Naive thymus-derived CD4-positive, alpha-beta T cell (primary cell): Measurements from ENCODE around the gene SHANK3. TPM values are rescaled to one million over a fixed set of nuclear protein-coding genes. Genes with fewer than 3 reads are reported as not detected.

ENCODE experiments used
- ATAC-seq: fragments of 150-1000 bp; cut with Tn5 transposase; 2 replicates; pipeline ENCODE4 v1.10.0; 2021; ENCODE audit warnings: mild to moderate bottlenecking, moderate library complexity
- CTCF ChIA-PET: fragments of 350-600 bp; sonication (Branson Sonifier 250); formaldehyde crosslinking; loops from one replicate; lab custom pipeline; 2021; ENCODE audit warnings: antibody characterized with exemption; lab: Charles Lee
- POLR2A ChIA-PET: fragments of 350-600 bp; sonication (Branson Sonifier 250); formaldehyde crosslinking; loops from one replicate; lab custom pipeline; 2021; ENCODE audit warnings: antibody characterized with exemption, inconsistent platforms; lab: Charles Lee
- DNase-seq, 9 donors: peaks; one replicate each; pipeline versions ENCODE4 v3.0.0 to v3.0.0-alpha.2; 2020 to 2022; ENCODE audit warnings: mixed read lengths in 1 of 9
- H3K27ac ChIP-seq: one replicate; pipeline ENCODE4 v1.7.0; 2013; ENCODE audit warnings: mild to moderate bottlenecking, low read depth, low read length, moderate library complexity
- H3K27me3 ChIP-seq, 2 donors: one replicate each; pipeline ENCODE4 v1.7.0; 2013; ENCODE audit warnings: low read length in 2 of 2, mild to moderate bottlenecking in 2 of 2, moderate library complexity in 2 of 2; ENCODE audit not compliant: control insufficient read depth in 2 of 2, insufficient read depth in 2 of 2
- H3K36me3 ChIP-seq, 3 experiments: 1 replicate in 2 of 3; 2 replicates in 1 of 3; pipeline ENCODE4 v1.7.0; 2013; ENCODE audit warnings: low read length in 3 of 3, mild to moderate bottlenecking in 3 of 3, moderate library complexity in 1 of 3; ENCODE audit not compliant: insufficient read depth in 3 of 3, control insufficient read depth in 2 of 3
- H3K4me1 ChIP-seq, 2 donors: one replicate each; pipeline ENCODE4 v1.7.0; 2013; ENCODE audit warnings: low read length in 2 of 2, mild to moderate bottlenecking in 2 of 2, moderate library complexity in 1 of 2; ENCODE audit not compliant: control insufficient read depth in 2 of 2, insufficient read depth in 2 of 2
- H3K4me3 ChIP-seq: 2 replicates; pipeline ENCODE4 v1.7.0; 2013; ENCODE audit warnings: mild to moderate bottlenecking, low read length
- H3K9me3 ChIP-seq, 3 experiments: 1 replicate in 2 of 3; 2 replicates in 1 of 3; pipeline ENCODE4 v1.7.0; 2013; ENCODE audit warnings: low read length in 3 of 3; ENCODE audit not compliant: control insufficient read depth in 2 of 3
- H3K27ac Mint-ChIP-seq, 9 donors: one replicate each; pipeline ENCODE4 v1.8.0; 2020 to 2022; ENCODE audit warnings: mixed read lengths in 9 of 9, mild to moderate bottlenecking in 8 of 9, moderate library complexity in 5 of 9, inconsistent platforms in 2 of 9
- H3K27me3 Mint-ChIP-seq, 5 donors: one replicate each; pipeline ENCODE4 v1.8.0; 2021 to 2022; ENCODE audit warnings: mixed read lengths in 5 of 5, mild to moderate bottlenecking in 1 of 5
- H3K36me3 Mint-ChIP-seq, 5 donors: one replicate each; pipeline ENCODE4 v1.8.0; 2020 to 2022; ENCODE audit warnings: mixed read lengths in 5 of 5, mild to moderate bottlenecking in 3 of 5, inconsistent platforms in 1 of 5
- H3K4me1 Mint-ChIP-seq, 7 donors: one replicate each; pipeline ENCODE4 v1.8.0; 2020 to 2022; ENCODE audit warnings: mixed read lengths in 7 of 7, mild to moderate bottlenecking in 3 of 7, inconsistent platforms in 1 of 7
- H3K4me3 Mint-ChIP-seq, 10 donors: one replicate each; pipeline ENCODE4 v1.8.0; 2020 to 2022; ENCODE audit warnings: mild to moderate bottlenecking in 10 of 10, mixed read lengths in 10 of 10, moderate library complexity in 6 of 10, inconsistent platforms in 2 of 10
- H3K9me3 Mint-ChIP-seq, 11 donors: one replicate each; pipeline ENCODE4 v1.8.0; 2020 to 2022; ENCODE audit warnings: mixed read lengths in 11 of 11, mild to moderate bottlenecking in 4 of 11, inconsistent platforms in 1 of 11, moderate library complexity in 1 of 11
- intact Hi-C, 2 donors: fragments of 100-400 bp; cut with micrococcal nuclease; formaldehyde crosslinking; loops; one replicate each; pipeline ENCODE4 v1.15.1; 2023
- polyA plus RNA-seq, 2 donors: library from polyadenylated mRNA; unstranded; fragments of 300-500 nt; fragmentation: Illumina TruSeq; gene quantifications; one replicate each; pipeline ENCODE4 v1.2.3, GENCODE V29; 2021
- total RNA-seq, 6 experiments: library from RNA in 5 of 6; stranded (reverse) in 5 of 6; gene quantifications; 1 replicate in 5 of 6; 2 replicates in 1 of 6; pipeline ENCODE4 v1.2.3 and lab custom pipeline; 2021 to 2026

The SHANK3 gene
- total and polyA plus RNA-seq, 7 experiments from 2014 or later, result 0.07 to 0.73 (median 0.16) TPM; not detected in 4

DNA sequence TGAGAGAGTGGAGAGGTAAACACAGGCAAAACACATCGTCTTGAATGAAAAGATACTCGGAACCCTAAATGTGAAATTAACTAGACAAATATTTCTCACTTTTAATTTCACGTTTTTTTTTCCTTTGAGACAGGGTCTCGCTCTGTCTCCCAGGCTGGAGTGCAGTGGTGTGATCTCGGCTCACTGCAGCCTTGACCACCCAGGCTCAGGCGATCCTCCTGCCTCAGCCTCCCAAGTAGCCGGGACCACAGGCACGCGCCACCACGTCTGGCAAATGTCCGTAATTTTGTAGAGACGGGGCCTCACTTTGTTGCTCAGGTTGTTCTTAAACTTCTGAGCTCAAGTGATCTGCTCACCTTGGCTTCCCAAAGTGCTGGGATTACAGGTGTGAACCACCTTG lies 7.4 kb upstream of the SHANK3 start:
- no peaks in the 10 kb centered on the region for H3K9me3 Mint-ChIP-seq
- Histone ChIP-seq H3K27ac (no peak overlapping the region), H3K9me3 (no peaks in the 10 kb centered on the region), H3K4me1 (no peaks in the 10 kb centered on the region), H3K4me3 (no peak overlapping the region), H3K27me3 (no peaks in the 10 kb centered on the region), H3K36me3 (no peaks in the 10 kb centered on the region)
- intact Hi-C loops, result no loop called here
- no peak for DNase-seq
- peaks cover 3 to 25% (median 6%) of the 10 kb centered on the region in 5 donors for H3K27me3 Mint-ChIP-seq
- no peaks in the 10 kb centered on the region for H3K4me1 Mint-ChIP-seq
- ChIA-PET POLR2A (no interaction called here), CTCF (interaction anchor here (0.6 kb wide), 1 partner anchor 335 kb away, joined by 3 read pairs; no protein-coding TSS in a partner anchor)
- H3K27ac Mint-ChIP-seq, result no peak overlapping the region
- ATAC-seq, result no peak
- no peak overlapping the region for H3K4me3 Mint-ChIP-seq
- no peaks in the 10 kb centered on the region for H3K36me3 Mint-ChIP-seq

DNA sequence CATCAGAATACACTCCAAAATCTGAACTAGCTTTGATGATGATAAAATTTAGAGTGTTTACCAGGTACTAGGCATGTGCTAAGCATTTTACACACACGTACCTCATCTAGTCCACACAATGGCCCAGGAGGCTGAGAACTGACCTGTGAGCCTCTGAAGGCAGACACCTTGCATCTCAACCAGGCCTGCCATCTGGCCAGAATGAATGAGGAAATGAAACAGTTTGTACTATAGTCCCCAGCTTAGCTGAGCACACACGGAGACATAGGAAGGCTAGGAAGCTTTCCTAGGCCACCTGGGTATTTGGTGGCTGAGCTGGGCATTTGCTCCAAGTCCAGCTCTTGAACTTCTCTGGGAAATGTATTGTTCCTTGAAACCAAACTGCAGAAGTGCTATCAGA lies 6.9 kb upstream of the SHANK3 start:
- H3K27me3 Mint-ChIP-seq, result peaks cover 4 to 27% (median 10%) of the 10 kb centered on the region in 5 donors
- intact Hi-C loops, result no loop called here
- DNase-seq, result no peak
- H3K27ac Mint-ChIP-seq, result no peak overlapping the region
- Histone ChIP-seq H3K4me3 (no peak overlapping the region), H3K27ac (no peak overlapping the region), H3K9me3 (no peaks in the 10 kb centered on the region), H3K4me1 (no peaks in the 10 kb centered on the region), H3K27me3 (no peaks in the 10 kb centered on the region), H3K36me3 (no peaks in the 10 kb centered on the region)
- H3K9me3 Mint-ChIP-seq, result no peaks in the 10 kb centered on the region
- POLR2A ChIA-PET, result interaction anchor here (0.6 kb wide), 1 partner anchor 423 kb away, joined by 4 read pairs; no protein-coding TSS in a partner anchor
- peaks cover 0 to 5% (median 0%) of the 10 kb centered on the region in 7 donors for H3K4me1 Mint-ChIP-seq
- H3K36me3 Mint-ChIP-seq, result no peaks in the 10 kb centered on the region
- no peak overlapping the region for H3K4me3 Mint-ChIP-seq
- ATAC-seq, result no peak
- CTCF ChIA-PET, result interaction anchor here (0.6 kb wide), 1 partner anchor 336 kb away, joined by 3 read pairs; no protein-coding TSS in a partner anchor

DNA sequence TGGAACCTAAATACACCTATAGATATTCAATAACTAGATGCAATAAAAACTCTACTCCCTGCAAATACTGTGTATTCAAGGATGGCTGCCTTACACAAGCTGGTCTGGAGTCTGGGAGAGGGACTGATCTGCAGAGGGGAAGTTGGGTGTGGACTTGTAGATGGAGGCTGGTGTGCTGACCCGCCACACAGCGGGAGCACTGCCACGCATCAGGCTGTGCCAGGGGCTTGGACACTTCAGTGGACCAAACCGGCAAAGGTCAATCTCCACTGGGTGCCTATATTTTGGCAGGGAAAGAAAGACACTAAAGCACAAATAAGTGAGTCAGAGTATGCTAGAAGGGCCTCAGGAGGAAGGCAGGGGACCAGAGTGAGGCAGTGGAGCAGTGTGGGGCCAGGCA lies 2.1 kb upstream of the SHANK3 start:
- POLR2A ChIA-PET, result no interaction called here
- Mint-ChIP-seq H3K9me3 (no peaks in the 10 kb centered on the region), H3K27me3 (peaks cover 8 to 48% (median 26%) of the 10 kb centered on the region in 5 donors), H3K36me3 (no peaks in the 10 kb centered on the region), H3K4me1 (peaks cover 4 to 17% (median 14%) of the 10 kb centered on the region in 7 donors), H3K27ac (peak overlapping the region in 2 of 9 donors; percentile 4 to 26), H3K4me3 (peak overlapping the region in 1 of 10 donors; percentile 0)
- no peak overlapping the region for H3K27ac ChIP-seq
- H3K9me3 ChIP-seq, result no peaks in the 10 kb centered on the region
- DNase-seq (no peak), ATAC-seq (no peak)
- no peak overlapping the region for H3K4me3 ChIP-seq
- H3K27me3 ChIP-seq, result peaks cover 0 to 3% of the 10 kb centered on the region in 2 donors
- peaks cover 8 to 17% of the 10 kb centered on the region in 2 donors for H3K4me1 ChIP-seq
- intact Hi-C loops, result loop anchor here in 1 of 2 donors (5.0 kb wide), 1 partner anchor 48 kb away; no protein-coding TSS in a partner anchor
- CTCF ChIA-PET, result no interaction called here
- H3K36me3 ChIP-seq, result no peaks in the 10 kb centered on the region

DNA sequence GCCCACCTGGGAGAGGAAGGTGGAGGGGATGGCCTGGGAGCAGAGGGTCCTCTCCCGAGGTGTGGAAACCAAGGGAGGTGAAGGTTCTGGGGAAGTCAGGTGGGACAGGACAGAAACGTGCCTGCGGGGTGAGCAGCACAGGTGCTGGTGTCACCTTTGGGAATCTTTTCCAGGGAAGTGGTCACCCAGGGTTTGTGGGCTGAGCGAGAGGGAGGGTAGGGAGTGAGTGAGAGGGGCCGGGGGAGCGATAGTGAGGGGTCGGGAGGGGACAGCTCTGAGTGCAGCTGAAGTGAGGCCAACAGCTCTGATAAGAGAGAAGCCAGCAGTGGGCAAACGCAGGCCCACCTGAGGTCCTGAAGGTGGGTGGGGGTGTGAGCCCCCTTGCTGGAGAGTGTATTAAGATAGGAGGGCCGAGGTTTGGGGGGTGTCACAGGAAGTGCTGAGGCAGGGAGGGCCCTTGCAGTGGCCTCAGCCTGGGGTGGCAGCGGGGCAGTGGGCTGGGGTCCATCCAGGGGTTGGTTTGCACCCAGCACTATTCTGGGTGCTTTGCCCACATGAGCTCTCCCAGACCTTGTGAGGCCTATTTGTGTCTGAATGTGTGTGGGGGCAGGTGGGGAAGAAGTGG lies 1.6 kb upstream of the SHANK3 start:
- H3K4me3 ChIP-seq, result no peak overlapping the region
- ChIA-PET POLR2A (no interaction called here), CTCF (no interaction called here)
- DNase-seq (no peak), ATAC-seq (no peak)
- H3K27me3 ChIP-seq, result peaks cover 0 to 3% of the 10 kb centered on the region in 2 donors
- H3K27me3 Mint-ChIP-seq, result peaks cover 13 to 54% (median 31%) of the 10 kb centered on the region in 5 donors
- H3K9me3 Mint-ChIP-seq, result no peaks in the 10 kb centered on the region
- H3K9me3 ChIP-seq, result no peaks in the 10 kb centered on the region
- peak overlapping the region in 2 of 10 donors; percentile 14 to 40 for H3K4me3 Mint-ChIP-seq
- H3K4me1 Mint-ChIP-seq, result peaks cover 4 to 22% (median 16%) of the 10 kb centered on the region in 7 donors
- intact Hi-C loops, result loop anchor here in 1 of 2 donors (5.0 kb wide), 1 partner anchor 49 kb away; no protein-coding TSS in a partner anchor
- no peaks in the 10 kb centered on the region for H3K36me3 ChIP-seq
- peaks cover 8 to 17% of the 10 kb centered on the region in 2 donors for H3K4me1 ChIP-seq
- H3K27ac ChIP-seq, result no peak overlapping the region
- H3K27ac Mint-ChIP-seq, result peak overlapping the region in 1 of 9 donors; percentile 4
- H3K36me3 Mint-ChIP-seq, result no peaks in the 10 kb centered on the region

DNA sequence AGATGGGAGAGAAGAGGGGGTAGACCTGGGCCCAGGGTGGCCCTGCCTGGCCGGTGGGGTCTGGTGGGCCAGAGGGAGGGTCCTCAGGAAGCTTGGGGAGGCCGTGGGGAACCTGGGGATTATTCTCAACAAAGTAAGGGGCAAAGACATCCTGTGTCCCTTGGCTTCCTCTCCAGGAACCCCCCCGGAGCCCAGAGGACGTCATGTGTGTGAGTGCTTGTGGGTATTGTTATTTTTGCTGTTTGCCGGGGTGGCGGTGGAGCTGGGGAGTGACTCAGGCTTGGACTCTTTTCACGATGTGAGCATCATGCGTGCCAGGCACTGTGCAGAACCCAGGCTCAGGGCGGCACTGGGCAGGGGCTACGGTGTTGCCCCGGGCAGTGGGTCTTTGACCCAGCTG lies 982 bp upstream of the SHANK3 start:
- H3K4me3 Mint-ChIP-seq, result peak overlapping the region in 4 of 10 donors; percentile 29 to 56 (median 40)
- ATAC-seq, result no peak
- ChIA-PET CTCF (no interaction called here), POLR2A (no interaction called here)
- Histone ChIP-seq H3K9me3 (no peaks in the 10 kb centered on the region), H3K27me3 (peaks cover 0 to 3% of the 10 kb centered on the region in 2 donors), H3K36me3 (no peaks in the 10 kb centered on the region), H3K27ac (no peak overlapping the region), H3K4me3 (no peak overlapping the region), H3K4me1 (peaks cover 8 to 17% of the 10 kb centered on the region in 2 donors)
- H3K9me3 Mint-ChIP-seq, result no peaks in the 10 kb centered on the region
- no peak for DNase-seq
- H3K27me3 Mint-ChIP-seq, result peaks cover 15 to 58% (median 35%) of the 10 kb centered on the region in 5 donors
- intact Hi-C loops, result loop anchor here in 1 of 2 donors (5.0 kb wide), 1 partner anchor 49 kb away; no protein-coding TSS in a partner anchor
- no peaks in the 10 kb centered on the region for H3K36me3 Mint-ChIP-seq
- peaks cover 4 to 23% (median 16%) of the 10 kb centered on the region in 7 donors for H3K4me1 Mint-ChIP-seq
- peak overlapping the region in 1 of 9 donors; percentile 59 for H3K27ac Mint-ChIP-seq

DNA sequence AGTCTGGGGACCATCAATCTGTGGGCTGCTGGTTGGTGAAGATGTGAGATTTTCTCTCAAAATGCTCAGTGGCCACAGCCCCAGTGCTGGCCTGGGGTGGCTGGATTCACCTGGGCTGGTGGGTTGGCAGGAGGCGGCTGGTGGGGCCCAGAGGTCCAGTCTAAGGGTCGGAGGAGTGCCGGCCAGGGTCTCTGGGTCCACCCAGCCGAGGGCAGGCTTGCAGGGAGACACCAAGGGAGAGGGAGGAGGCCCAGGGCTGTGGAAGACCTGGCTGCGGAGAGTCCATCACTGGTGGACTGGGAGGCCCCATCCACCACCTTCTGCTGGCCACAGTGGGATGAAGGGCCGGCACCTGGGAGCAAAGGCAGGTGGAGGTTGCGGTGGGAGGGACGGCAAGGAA lies 582 bp upstream of the SHANK3 start:
- intact Hi-C loops, result loop anchor here in 1 of 2 donors (5.0 kb wide), 1 partner anchor 50 kb away; no protein-coding TSS in a partner anchor
- no peaks in the 10 kb centered on the region for H3K9me3 ChIP-seq
- H3K27me3 ChIP-seq, result peaks cover 0 to 3% of the 10 kb centered on the region in 2 donors
- CTCF ChIA-PET, result no interaction called here
- peak overlapping the region in 3 of 10 donors; percentile 29 to 56 (median 40) for H3K4me3 Mint-ChIP-seq
- peaks cover 4 to 23% (median 16%) of the 10 kb centered on the region in 7 donors for H3K4me1 Mint-ChIP-seq
- peaks cover 8 to 17% of the 10 kb centered on the region in 2 donors for H3K4me1 ChIP-seq
- ATAC-seq (no peak), DNase-seq (no peak)
- POLR2A ChIA-PET, result no interaction called here
- no peak overlapping the region for H3K27ac Mint-ChIP-seq
- H3K27me3 Mint-ChIP-seq, result peaks cover 15 to 58% (median 35%) of the 10 kb centered on the region in 5 donors
- no peak overlapping the region for H3K4me3 ChIP-seq
- H3K36me3 Mint-ChIP-seq, result no peaks in the 10 kb centered on the region
- H3K27ac ChIP-seq, result no peak overlapping the region
- H3K36me3 ChIP-seq, result no peaks in the 10 kb centered on the region
- no peaks in the 10 kb centered on the region for H3K9me3 Mint-ChIP-seq
